Neural cell (in vitro differentiated cells): Measurements from ENCODE around the gene DNAH6. TPM values are rescaled to one million over a fixed set of nuclear protein-coding genes. Genes with fewer than 3 reads are reported as not detected.

Experiments
- H2AFZ ChIP-seq: fragments of 200-600, 300-800 bp; sonication (generic), shearing (Covaris generic); 2 replicates; pipeline ENCODE4 v1.6.0; 2014; ENCODE audit warnings: low read depth, mild to moderate bottlenecking, antibody characterized with exemption, low read length, moderate library complexity
- H3F3A ChIP-seq: fragments of 200-600 bp; shearing (Covaris generic); 2 replicates; pipeline ENCODE4 v1.6.1; 2016; ENCODE audit warnings: mild to moderate bottlenecking, moderate library complexity, mixed read lengths, antibody characterized with exemption, low read length; ENCODE audit not compliant: insufficient read depth, poor library complexity, severe bottlenecking
- H3K27ac ChIP-seq: fragments of 200-600, 300-800 bp; sonication (generic), shearing (Covaris generic); 2 replicates; pipeline ENCODE4 v1.5.1; 2014; ENCODE audit warnings: mild to moderate bottlenecking, low read length, moderate library complexity
- H3K27me3 ChIP-seq: fragments of 300-800, 200-600 bp; sonication (generic), shearing (Covaris generic); 2 replicates; pipeline ENCODE4 v1.6.0; 2014; ENCODE audit warnings: mild to moderate bottlenecking, low read depth, low read length, moderate library complexity; ENCODE audit not compliant: insufficient read depth
- H3K36me3 ChIP-seq: fragments of 300-800, 200-600 bp; sonication (generic), shearing (Covaris generic); 2 replicates; pipeline ENCODE4 v1.5.1; 2014; ENCODE audit warnings: mild to moderate bottlenecking, antibody characterized with exemption, low read length, moderate library complexity; ENCODE audit not compliant: insufficient read depth
- H3K4me2 ChIP-seq: fragments of 300-800, 200-600 bp; sonication (generic), shearing (Covaris generic); 2 replicates; pipeline ENCODE4 v1.6.0; 2014; ENCODE audit warnings: mild to moderate bottlenecking, low read length
- H3K4me3 ChIP-seq: fragments of 300-800, 200-600 bp; sonication (generic), shearing (Covaris generic); 2 replicates; pipeline ENCODE4 v1.5.1; 2014; ENCODE audit warnings: mild to moderate bottlenecking, low read length, moderate library complexity
- H3K79me2 ChIP-seq: fragments of 200-600 bp; shearing (Covaris generic); replicated peaks from 2 replicates; pipeline ENCODE4 v1.6.0; 2014; ENCODE audit warnings: mild to moderate bottlenecking, low read length, moderate library complexity; ENCODE audit not compliant: insufficient read depth
- H3K9ac ChIP-seq: fragments of 300-800, 200-600 bp; sonication (generic), shearing (Covaris generic); 2 replicates; pipeline ENCODE4 v1.6.1; 2016; ENCODE audit warnings: mild to moderate bottlenecking, low read length, mixed read lengths
- H3K9me2 ChIP-seq: fragments of 200-600 bp; shearing (Covaris generic); 2 replicates; pipeline ENCODE4 v1.6.1; 2016; ENCODE audit warnings: mild to moderate bottlenecking, low read length, mixed read lengths; ENCODE audit not compliant: insufficient read depth
- H3K9me3 ChIP-seq: fragments of 200-600, 300-800 bp; sonication (generic), shearing (Covaris generic); 2 replicates; pipeline ENCODE4 v1.6.1; 2016; ENCODE audit warnings: mild to moderate bottlenecking, mixed run types, low read length, moderate library complexity, mixed read lengths
- H4K20me1 ChIP-seq: fragments of 200-600 bp; shearing (Covaris generic); 2 replicates; pipeline ENCODE4 v1.6.1; 2016; ENCODE audit warnings: mild to moderate bottlenecking, mixed run types; ENCODE audit not compliant: insufficient read depth
- EP300 ChIP-seq: fragments of 450-650 bp; conservative IDR thresholded peaks from 2 replicates; pipeline ENCODE4 v1.6.1; 2014; ENCODE audit warnings: antibody characterized with exemption, mild to moderate bottlenecking, moderate library complexity; ENCODE audit not compliant: poor library complexity, severe bottlenecking
- EZH2 ChIP-seq: fragments of 200-600, 300-800 bp; shearing (Covaris generic), sonication (generic); IDR thresholded peaks from 2 replicates; pipeline ENCODE4 v1.6.1; 2014; ENCODE audit warnings: antibody characterized with exemption, low read length, borderline replicate concordance, mild to moderate bottlenecking; ENCODE audit not compliant: insufficient read depth, poor library complexity, severe bottlenecking
- MXI1 ChIP-seq: fragments of 450-650 bp; conservative IDR thresholded peaks from 2 replicates; pipeline ENCODE4 v1.6.1; 2014; ENCODE audit warnings: antibody characterized with exemption, mild to moderate bottlenecking; ENCODE audit not compliant: poor library complexity, severe bottlenecking
- POLR2AphosphoS5 ChIP-seq: IDR thresholded peaks from 2 replicates; pipeline ENCODE4 v1.6.1; 2012
- RAD21 ChIP-seq: fragments of 450-650 bp; conservative IDR thresholded peaks from 2 replicates; pipeline ENCODE4 v1.6.1; 2014; ENCODE audit warnings: antibody characterized with exemption, mild to moderate bottlenecking, moderate library complexity
- SMC3 ChIP-seq: fragments of 450-650 bp; conservative IDR thresholded peaks from 2 replicates; pipeline ENCODE4 v1.6.1; 2014; ENCODE audit warnings: antibody characterized with exemption, mild to moderate bottlenecking, moderate library complexity; ENCODE audit not compliant: poor library complexity
- TAF1 ChIP-seq: IDR thresholded peaks from 2 replicates; pipeline ENCODE4 v1.6.1; 2012; ENCODE audit warnings: low read depth
- polyA plus RNA-seq: library from polyadenylated mRNA; depleted of rRNA; stranded (reverse); fragments of >200 nt; gene quantifications from 2 replicates; pipeline ENCODE4 v1.2.3, GENCODE V29; 2014
- TF ChIP-seq, protein P1 (sequence below): fragments of 450-650 bp; IDR thresholded peaks from 2 replicates; pipeline ENCODE4 v1.5.1; 2014; ENCODE audit warnings: antibody characterized with exemption, mild to moderate bottlenecking, moderate library complexity; ENCODE audit not compliant: poor library complexity, severe bottlenecking
- TF ChIP-seq, protein P2 (sequence below): IDR thresholded peaks from 2 replicates; pipeline ENCODE4 v1.6.1; 2012; ENCODE audit warnings: borderline replicate concordance

Gene DNAH6
- polyA plus RNA-seq, 1 donor from 2014 or later = 2.1 TPM

DNA sequence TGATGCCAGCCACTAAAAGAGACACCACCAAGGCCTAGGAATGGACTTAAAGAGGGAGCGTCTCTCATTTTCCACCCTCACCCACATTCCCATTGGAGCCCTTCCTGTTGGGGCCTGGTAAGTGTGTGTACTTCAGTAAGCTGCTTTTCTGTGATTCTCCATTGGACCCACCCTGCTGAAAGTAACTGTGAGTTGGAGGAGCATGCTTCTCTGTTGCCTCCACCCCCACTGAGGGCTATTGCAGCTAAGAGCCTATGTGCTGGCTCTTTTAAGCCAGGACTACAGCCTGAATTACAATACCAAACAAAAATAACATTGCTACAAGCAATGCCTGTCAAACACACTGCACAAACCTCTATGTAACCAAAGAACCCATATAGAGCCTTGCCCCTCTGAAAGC lies 283.5 kb downstream of the DNAH6 start:
- H3K4me3 ChIP-seq = no peak overlapping the region
- no peak overlapping the region for H3K4me2 ChIP-seq
- no peaks in the 10 kb centered on the region for H3K9me2 ChIP-seq
- no peaks in the 10 kb centered on the region for H3K27me3 ChIP-seq
- H4K20me1 ChIP-seq = no peaks in the 10 kb centered on the region
- no peaks in the 10 kb centered on the region for H3K79me2 ChIP-seq
- TF ChIP-seq TAF1 = no peak
- no peak for TF ChIP-seq SMC3
- TF ChIP-seq EZH2 = no peak
- no peak for TF ChIP-seq EP300
- no peak for TF ChIP-seq MXI1
- TF ChIP-seq, protein P1, sequence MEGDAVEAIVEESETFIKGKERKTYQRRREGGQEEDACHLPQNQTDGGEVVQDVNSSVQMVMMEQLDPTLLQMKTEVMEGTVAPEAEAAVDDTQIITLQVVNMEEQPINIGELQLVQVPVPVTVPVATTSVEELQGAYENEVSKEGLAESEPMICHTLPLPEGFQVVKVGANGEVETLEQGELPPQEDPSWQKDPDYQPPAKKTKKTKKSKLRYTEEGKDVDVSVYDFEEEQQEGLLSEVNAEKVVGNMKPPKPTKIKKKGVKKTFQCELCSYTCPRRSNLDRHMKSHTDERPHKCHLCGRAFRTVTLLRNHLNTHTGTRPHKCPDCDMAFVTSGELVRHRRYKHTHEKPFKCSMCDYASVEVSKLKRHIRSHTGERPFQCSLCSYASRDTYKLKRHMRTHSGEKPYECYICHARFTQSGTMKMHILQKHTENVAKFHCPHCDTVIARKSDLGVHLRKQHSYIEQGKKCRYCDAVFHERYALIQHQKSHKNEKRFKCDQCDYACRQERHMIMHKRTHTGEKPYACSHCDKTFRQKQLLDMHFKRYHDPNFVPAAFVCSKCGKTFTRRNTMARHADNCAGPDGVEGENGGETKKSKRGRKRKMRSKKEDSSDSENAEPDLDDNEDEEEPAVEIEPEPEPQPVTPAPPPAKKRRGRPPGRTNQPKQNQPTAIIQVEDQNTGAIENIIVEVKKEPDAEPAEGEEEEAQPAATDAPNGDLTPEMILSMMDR = no peak
- TF ChIP-seq POLR2AphosphoS5 = no peak
- TF ChIP-seq, protein P2, sequence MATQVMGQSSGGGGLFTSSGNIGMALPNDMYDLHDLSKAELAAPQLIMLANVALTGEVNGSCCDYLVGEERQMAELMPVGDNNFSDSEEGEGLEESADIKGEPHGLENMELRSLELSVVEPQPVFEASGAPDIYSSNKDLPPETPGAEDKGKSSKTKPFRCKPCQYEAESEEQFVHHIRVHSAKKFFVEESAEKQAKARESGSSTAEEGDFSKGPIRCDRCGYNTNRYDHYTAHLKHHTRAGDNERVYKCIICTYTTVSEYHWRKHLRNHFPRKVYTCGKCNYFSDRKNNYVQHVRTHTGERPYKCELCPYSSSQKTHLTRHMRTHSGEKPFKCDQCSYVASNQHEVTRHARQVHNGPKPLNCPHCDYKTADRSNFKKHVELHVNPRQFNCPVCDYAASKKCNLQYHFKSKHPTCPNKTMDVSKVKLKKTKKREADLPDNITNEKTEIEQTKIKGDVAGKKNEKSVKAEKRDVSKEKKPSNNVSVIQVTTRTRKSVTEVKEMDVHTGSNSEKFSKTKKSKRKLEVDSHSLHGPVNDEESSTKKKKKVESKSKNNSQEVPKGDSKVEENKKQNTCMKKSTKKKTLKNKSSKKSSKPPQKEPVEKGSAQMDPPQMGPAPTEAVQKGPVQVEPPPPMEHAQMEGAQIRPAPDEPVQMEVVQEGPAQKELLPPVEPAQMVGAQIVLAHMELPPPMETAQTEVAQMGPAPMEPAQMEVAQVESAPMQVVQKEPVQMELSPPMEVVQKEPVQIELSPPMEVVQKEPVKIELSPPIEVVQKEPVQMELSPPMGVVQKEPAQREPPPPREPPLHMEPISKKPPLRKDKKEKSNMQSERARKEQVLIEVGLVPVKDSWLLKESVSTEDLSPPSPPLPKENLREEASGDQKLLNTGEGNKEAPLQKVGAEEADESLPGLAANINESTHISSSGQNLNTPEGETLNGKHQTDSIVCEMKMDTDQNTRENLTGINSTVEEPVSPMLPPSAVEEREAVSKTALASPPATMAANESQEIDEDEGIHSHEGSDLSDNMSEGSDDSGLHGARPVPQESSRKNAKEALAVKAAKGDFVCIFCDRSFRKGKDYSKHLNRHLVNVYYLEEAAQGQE = no peak
- no peak for TF ChIP-seq RAD21
- H3K9me3 ChIP-seq = no peaks in the 10 kb centered on the region
- H3K9ac ChIP-seq = no peak overlapping the region
- no peaks in the 10 kb centered on the region for H3F3A ChIP-seq
- H2AFZ ChIP-seq = no peak overlapping the region
- H3K27ac ChIP-seq = no peak overlapping the region
- H3K36me3 ChIP-seq = no peaks in the 10 kb centered on the region

DNA sequence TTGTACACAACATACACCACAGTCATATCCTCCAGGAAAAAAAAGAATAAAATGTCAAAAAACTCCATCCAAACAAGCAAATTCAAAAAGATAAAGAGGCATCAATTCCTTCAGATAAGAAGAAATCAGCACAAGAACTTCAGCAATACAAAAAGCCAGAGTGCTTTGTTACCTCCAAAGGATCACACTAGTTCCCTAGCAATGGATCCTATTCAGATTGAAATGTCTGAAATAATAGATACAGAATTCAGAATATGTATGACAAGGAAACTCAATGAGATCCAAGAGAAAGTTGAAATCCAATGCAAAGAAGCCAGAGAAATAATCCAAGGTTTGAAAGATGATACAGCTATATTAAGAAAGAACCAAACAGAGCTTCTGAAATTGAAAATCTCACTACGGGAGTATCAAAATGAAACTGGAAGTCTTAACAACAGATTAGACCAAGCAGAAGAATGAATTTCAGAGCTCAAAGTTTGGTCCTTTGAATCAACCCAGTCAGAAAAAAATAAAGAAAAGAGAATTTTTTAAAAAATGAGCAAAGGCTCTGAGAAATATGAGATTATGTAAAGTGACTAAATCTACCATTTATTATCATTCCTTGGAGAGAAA lies 284.0 kb downstream of the DNAH6 start:
- Histone ChIP-seq H3K36me3 (no peaks in the 10 kb centered on the region), H3K27ac (no peak overlapping the region), H3K9ac (no peak overlapping the region), H3K27me3 (no peaks in the 10 kb centered on the region), H3F3A (no peaks in the 10 kb centered on the region), H4K20me1 (no peaks in the 10 kb centered on the region), H2AFZ (no peak overlapping the region), H3K9me3 (no peaks in the 10 kb centered on the region), H3K4me2 (no peak overlapping the region), H3K9me2 (no peaks in the 10 kb centered on the region), H3K79me2 (no peaks in the 10 kb centered on the region), H3K4me3 (no peak overlapping the region)
- no peak for TF ChIP-seq MXI1
- TF ChIP-seq, protein P2 = no peak
